HepG2 (cell line): Measurements from ENCODE around the gene BMP6. TPM values are rescaled to one million over a fixed set of nuclear protein-coding genes. Genes with fewer than 3 reads are reported as not detected.

ENCODE experiments used
- ATAC-seq: fragments of 200-7000 bp; cut with Tn5 transposase; 3 replicates; pipeline ENCODE4 v1.9.1; 2020; ENCODE audit warnings: mild to moderate bottlenecking, moderate library complexity
- BruUV-seq: library from RNA; stranded (reverse); fragments of 400-500 nt; replicated peaks from 2 replicates; lab custom pipeline; 2021; lab: Mats Ljungman, UMichigan
- CTCF ChIA-PET: fragments of 300-600 bp; formaldehyde crosslinking; extraction: SDS; loops from one replicate; lab custom pipeline; 2021; ENCODE audit warnings: low total read pairs, inconsistent platforms, low intra/inter-chr PET ratio; lab: Yijun Ruan, JAX
- POLR2A ChIA-PET: fragments of 350-600 bp; sonication (Branson Sonifier 250); formaldehyde crosslinking; loops from one replicate; lab custom pipeline; 2020; ENCODE audit warnings: antibody characterized with exemption, inconsistent platforms; lab: Yijun Ruan, JAX
- DNase-seq: peaks from one replicate; pipeline ENCODE4 v3.0.0-alpha.2; 2015; ENCODE audit warnings: low spot score
- FAIRE-seq: peaks from 3 replicates; lab custom pipeline; 2011; peaks lifted over from hg19 to GRCh38; lab: Jason Lieb, UNC
- H2AFZ ChIP-seq: one replicate; pipeline ENCODE4 v1.6.1; 2011; ENCODE audit warnings: low read length, inconsistent platforms
- H3K27ac ChIP-seq: fragments of 300-600 bp; 3 replicates; pipeline ENCODE4 v1.8.0; 2011; ENCODE audit warnings: mixed run types, mild to moderate bottlenecking, mixed read lengths, low read length, inconsistent platforms; ENCODE audit not compliant: insufficient read depth; ENCODE audit errors: extremely low read length
- H3K27me3 ChIP-seq, 2 experiments: fragments of 200-600 bp in 1 of 2; 2 replicates in 1 of 2; 3 replicates in 1 of 2; pipeline versions ENCODE4 v1.6.0 to v1.8.0; 2011; ENCODE audit warnings: low read length in 2 of 2, mild to moderate bottlenecking in 2 of 2, moderate library complexity in 2 of 2, inconsistent platforms in 1 of 2; ENCODE audit not compliant: insufficient read depth in 2 of 2, control insufficient read depth in 1 of 2
- H3K36me3 ChIP-seq, 2 experiments: fragments of 200-600 bp in 1 of 2; replicated peaks in 1 of 2; 2 replicates in 1 of 2; 3 replicates in 1 of 2; pipeline versions ENCODE4 v1.5.1 to v1.8.0; 2011; ENCODE audit warnings: low read length in 2 of 2, inconsistent platforms in 1 of 2; ENCODE audit not compliant: insufficient read depth in 2 of 2, control insufficient read depth in 1 of 2
- H3K4me1 ChIP-seq: 2 replicates; pipeline ENCODE4 v1.5.1; 2012; ENCODE audit warnings: low read length, inconsistent platforms; ENCODE audit not compliant: insufficient read depth
- H3K4me2 ChIP-seq: 2 replicates; pipeline ENCODE4 v1.6.0; 2011; ENCODE audit warnings: low read depth, low read length, inconsistent platforms
- H3K4me3 ChIP-seq, 3 experiments: fragments of 200-600 bp in 1 of 3; sonication (generic), shearing (Covaris generic) in 1 of 3; replicated peaks in 1 of 3; 2 replicates each; pipeline ENCODE4 v1.5.1; 2011 to 2016; ENCODE audit warnings: low read length in 3 of 3, inconsistent platforms in 2 of 3, low read depth in 2 of 3, mild to moderate bottlenecking in 2 of 3, control low read depth in 1 of 3, mixed read lengths in 1 of 3; ENCODE audit not compliant: insufficient read depth in 1 of 3
- H3K79me2 ChIP-seq: one replicate; pipeline ENCODE4 v1.6.1; 2011; ENCODE audit warnings: low read length, inconsistent platforms; ENCODE audit not compliant: insufficient read depth
- H3K9ac ChIP-seq: 2 replicates; pipeline ENCODE4 v1.6.0; 2011; ENCODE audit warnings: mild to moderate bottlenecking, low read depth, low read length, inconsistent platforms; ENCODE audit not compliant: insufficient read depth
- H3K9me3 ChIP-seq: 2 replicates; pipeline ENCODE4 v1.5.1; 2012; ENCODE audit warnings: mild to moderate bottlenecking, low read length
- H4K20me1 ChIP-seq: 2 replicates; pipeline ENCODE4 v1.6.0; 2011; ENCODE audit warnings: inconsistent platforms, mild to moderate bottlenecking, low read length, moderate library complexity; ENCODE audit not compliant: insufficient read depth
- SMAD9 ChIP-seq: sonication (generic); formaldehyde crosslinking; IDR thresholded peaks from 2 replicates; pipeline ENCODE4 v1.5.1; 2020; ENCODE audit warnings: mild to moderate bottlenecking, missing genetic modification reagents
- SP2 ChIP-seq: sonication (generic); formaldehyde crosslinking; IDR thresholded peaks from 2 replicates; pipeline ENCODE4 v1.5.1; 2020; ENCODE audit warnings: mild to moderate bottlenecking, missing genetic modification reagents
- ZMYM3 ChIP-seq: sonication (generic); formaldehyde crosslinking; IDR thresholded peaks from 2 replicates; pipeline ENCODE4 v1.5.1; 2020; ENCODE audit warnings: mild to moderate bottlenecking, missing genetic modification reagents
- WGBS: methylation state at CpG from one replicate; pipeline ENCODE4 v1.1.6; 2017; ENCODE audit warnings: low lambda C conversion rate; 5-methylcytosine and 5-hydroxymethylcytosine counted together
- in situ Hi-C: cut with HindIII; loops from 2 replicates; pipeline ENCODE4 v1.10.0; 2017; ENCODE audit warnings: low pct_unique_long_range_greater_than_20kb; ENCODE audit not compliant: extremely low pct_ligation_motif_present
- intact Hi-C: fragments of 100-400 bp; cut with micrococcal nuclease; formaldehyde crosslinking; loops from one replicate; pipeline ENCODE4 v1.10.0; 2022; ENCODE audit not compliant: unreplicated experiment
- polyA plus RNA-seq, 8 experiments: library from polyadenylated mRNA; depleted of rRNA in 3 of 8; stranded (reverse) in 7 of 8; unstranded in 1 of 8; fragments of >200 nt; fragmentation: Illumina TruSeq in 4 of 8; extraction: Trizol in 4 of 8; gene quantifications; 2 replicates each; pipeline versions ENCODE4 v1.2.1 to v1.2.3, GENCODE V29; 2011 to 2016; ENCODE audit warnings: low read depth in 4 of 8, missing spikeins in 1 of 8, mixed read lengths in 1 of 8; ENCODE audit not compliant: insufficient read depth in 1 of 8
- total RNA-seq, 5 experiments: library from RNA; depleted of rRNA; stranded (reverse); fragments of >200 nt; fragmentation: Illumina TruSeq; extraction: Trizol; gene quantifications; 2 replicates each; pipeline ENCODE4 v1.2.3, GENCODE V29; 2016; ENCODE audit warnings: low read depth in 1 of 5
- TF ChIP-seq, protein P1 (sequence below): sonication (generic); formaldehyde crosslinking; IDR thresholded peaks from 2 replicates; pipeline ENCODE4 v1.5.0; 2020; ENCODE audit warnings: mild to moderate bottlenecking, missing genetic modification reagents
- TF ChIP-seq, protein P2 (sequence below): sonication (generic); formaldehyde crosslinking; IDR thresholded peaks from 2 replicates; pipeline ENCODE4 v1.8.0; 2022; ENCODE audit warnings: low read depth, missing genetic modification reagents
- TF ChIP-seq, protein P3 (sequence below): IDR thresholded peaks from 2 replicates; pipeline ENCODE4 v1.6.1; 2018; ENCODE audit warnings: missing genetic modification reagents, mild to moderate bottlenecking, missing compliant biosample characterization

BMP6 gene
- total and polyA plus RNA-seq, 2 of the 13 experiments (the other 11 are each of a cell fraction or from before 2014, with no cell fraction given) = 0.09 to 0.18 TPM

DNA sequence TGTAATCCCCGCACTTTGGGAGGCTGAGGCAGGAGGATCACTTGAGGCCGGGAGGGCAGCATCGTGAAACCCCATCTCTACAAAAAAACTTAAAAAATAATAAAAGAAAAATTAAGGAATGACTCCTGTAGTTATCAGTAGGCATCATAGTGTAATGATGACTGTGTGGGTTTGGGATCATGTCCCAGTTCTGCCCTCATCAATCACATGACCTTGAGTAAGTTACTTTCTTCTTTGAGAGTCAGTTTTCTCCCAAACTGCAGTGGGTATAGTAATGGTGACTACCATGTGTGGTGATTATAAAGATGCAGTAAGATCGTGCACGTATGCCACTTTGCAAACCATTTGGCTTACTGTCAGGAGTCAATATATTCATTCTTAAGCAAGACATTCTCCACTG is 95.5 kb downstream of the BMP6 start (continued):
- TF ChIP-seq, protein P1, sequence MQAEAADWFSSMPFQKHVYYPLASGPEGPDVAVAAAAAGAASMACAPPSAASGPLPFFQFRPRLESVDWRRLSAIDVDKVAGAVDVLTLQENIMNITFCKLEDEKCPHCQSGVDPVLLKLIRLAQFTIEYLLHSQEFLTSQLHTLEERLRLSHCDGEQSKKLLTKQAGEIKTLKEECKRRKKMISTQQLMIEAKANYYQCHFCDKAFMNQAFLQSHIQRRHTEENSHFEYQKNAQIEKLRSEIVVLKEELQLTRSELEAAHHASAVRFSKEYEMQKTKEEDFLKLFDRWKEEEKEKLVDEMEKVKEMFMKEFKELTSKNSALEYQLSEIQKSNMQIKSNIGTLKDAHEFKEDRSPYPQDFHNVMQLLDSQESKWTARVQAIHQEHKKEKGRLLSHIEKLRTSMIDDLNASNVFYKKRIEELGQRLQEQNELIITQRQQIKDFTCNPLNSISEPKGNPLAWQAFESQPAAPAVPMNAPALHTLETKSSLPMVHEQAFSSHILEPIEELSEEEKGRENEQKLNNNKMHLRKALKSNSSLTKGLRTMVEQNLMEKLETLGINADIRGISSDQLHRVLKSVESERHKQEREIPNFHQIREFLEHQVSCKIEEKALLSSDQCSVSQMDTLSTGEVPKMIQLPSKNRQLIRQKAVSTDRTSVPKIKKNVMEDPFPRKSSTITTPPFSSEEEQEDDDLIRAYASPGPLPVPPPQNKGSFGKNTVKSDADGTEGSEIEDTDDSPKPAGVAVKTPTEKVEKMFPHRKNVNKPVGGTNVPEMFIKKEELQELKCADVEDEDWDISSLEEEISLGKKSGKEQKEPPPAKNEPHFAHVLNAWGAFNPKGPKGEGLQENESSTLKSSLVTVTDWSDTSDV (CRISPR knock-in tag) = no peak
- TF ChIP-seq, protein P2, sequence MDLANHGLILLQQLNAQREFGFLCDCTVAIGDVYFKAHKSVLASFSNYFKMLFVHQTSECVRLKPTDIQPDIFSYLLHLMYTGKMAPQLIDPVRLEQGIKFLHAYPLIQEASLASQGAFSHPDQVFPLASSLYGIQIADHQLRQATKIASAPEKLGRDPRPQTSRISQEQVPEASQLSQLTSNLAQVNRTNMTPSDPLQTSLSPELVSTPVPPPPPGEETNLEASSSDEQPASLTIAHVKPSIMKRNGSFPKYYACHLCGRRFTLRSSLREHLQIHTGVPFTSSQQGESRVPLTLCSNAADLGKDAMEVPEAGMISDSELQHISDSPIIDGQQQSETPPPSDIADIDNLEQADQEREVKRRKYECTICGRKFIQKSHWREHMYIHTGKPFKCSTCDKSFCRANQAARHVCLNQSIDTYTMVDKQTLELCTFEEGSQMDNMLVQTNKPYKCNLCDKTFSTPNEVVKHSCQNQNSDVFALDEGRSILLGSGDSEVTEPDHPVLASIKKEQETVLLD (CRISPR knock-in tag) = no peak
- no peak for TF ChIP-seq SP2 (CRISPR knock-in tag)
- TF ChIP-seq, protein P3, sequence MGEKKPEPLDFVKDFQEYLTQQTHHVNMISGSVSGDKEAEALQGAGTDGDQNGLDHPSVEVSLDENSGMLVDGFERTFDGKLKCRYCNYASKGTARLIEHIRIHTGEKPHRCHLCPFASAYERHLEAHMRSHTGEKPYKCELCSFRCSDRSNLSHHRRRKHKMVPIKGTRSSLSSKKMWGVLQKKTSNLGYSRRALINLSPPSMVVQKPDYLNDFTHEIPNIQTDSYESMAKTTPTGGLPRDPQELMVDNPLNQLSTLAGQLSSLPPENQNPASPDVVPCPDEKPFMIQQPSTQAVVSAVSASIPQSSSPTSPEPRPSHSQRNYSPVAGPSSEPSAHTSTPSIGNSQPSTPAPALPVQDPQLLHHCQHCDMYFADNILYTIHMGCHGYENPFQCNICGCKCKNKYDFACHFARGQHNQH = no peak

DNA sequence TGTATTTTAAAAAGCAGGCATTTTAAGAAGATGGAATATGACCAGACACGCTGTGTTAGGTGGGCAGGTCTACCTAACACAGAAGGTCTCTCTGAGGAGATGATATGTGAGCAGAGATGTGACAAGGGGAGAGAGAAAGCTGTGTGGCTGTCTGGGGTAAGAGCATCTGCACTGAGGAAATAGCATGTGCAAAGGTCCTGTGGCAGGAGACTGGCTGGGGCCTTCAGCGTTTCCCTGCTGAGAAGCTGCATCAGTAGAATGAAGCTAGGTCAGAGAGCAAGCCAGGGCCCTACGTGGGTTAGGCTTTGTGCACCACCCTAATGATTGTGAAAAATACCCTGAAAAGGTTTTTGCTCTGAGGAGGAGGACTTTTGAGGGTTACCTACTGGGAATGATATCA is 97.7 kb downstream of the BMP6 start:
- in situ Hi-C loops = no loop called here
- no peaks in the 10 kb centered on the region for H3K36me3 ChIP-seq
- H3K79me2 ChIP-seq = no peaks in the 10 kb centered on the region
- H3K9ac ChIP-seq = no peak overlapping the region
- H3K4me3 ChIP-seq = no peak overlapping the region
- ChIA-PET POLR2A (no interaction called here), CTCF (no interaction called here)
- H3K27ac ChIP-seq = no peak overlapping the region
- peaks cover 4 to 32% of the 10 kb centered on the region in 2 experiments; a peak in 4 of 5 replicates for H3K27me3 ChIP-seq
- TF ChIP-seq ZMYM3 (CRISPR knock-in tag) (0 out of 2 replicates have a peak, but pooled peaks have one; percentile 15), SMAD9 (CRISPR knock-in tag) (no peak)
- H2AFZ ChIP-seq = no peak overlapping the region
- ATAC-seq (no peak), FAIRE-seq (no peak), DNase-seq (no peak)
- intact Hi-C loops = no loop called here
- WGBS = 23% methylated on average over 3 of the region's 3 CpGs
- no peaks in the 10 kb centered on the region for H3K9me3 ChIP-seq
- H3K4me2 ChIP-seq = no peak overlapping the region
- H4K20me1 ChIP-seq = no peaks in the 10 kb centered on the region
- H3K4me1 ChIP-seq = 0 out of 2 replicates have a peak, but pooled peaks cover 7% of the 10 kb centered on the region
- BruUV-seq = no TSS peak
